ENCODE results near the gene INPP4B. TPM values are rescaled to one million over a fixed set of nuclear protein-coding genes. Genes with fewer than 3 reads are reported as not detected.

The INPP4B gene
- total RNA-seq, 4 donors from 2014 or later: 38.9 to 48.7 (median 44.2) TPM

- no peaks in the 10 kb centered on the region for H3K27me3 ChIP-seq
- no peak overlapping the region for H3K27ac ChIP-seq
- TF ChIP-seq POLR2A (IDR thresholded peaks at IDR 0.05): no peak
- no peak for TF ChIP-seq CTCF (IDR thresholded peaks at IDR 0.05)
- H3K4me1 ChIP-seq: no peaks in the 10 kb centered on the region
- no peak overlapping the region for H3K4me3 ChIP-seq
- H3K36me3 ChIP-seq: no peaks in the 10 kb centered on the region
- no peaks in the 10 kb centered on the region for H3K9me3 ChIP-seq
- DNase-seq: no peak
Observed at GRCh38 chr4:142856576-142856975, 10.5 kb upstream of the INPP4B start.

GRCh38 chr4:142850478-142850877 is 4.4 kb upstream of the INPP4B start:
- DNase-seq: no peak
- H3K4me1 ChIP-seq: peaks cover 0 to 10% (median 0%) of the 10 kb centered on the region in 4 donors
- no peak overlapping the region for H3K27ac ChIP-seq
- peak in 2 of 6 experiments; percentile 4 to 7 for TF ChIP-seq CTCF (IDR thresholded peaks at IDR 0.05)
- TF ChIP-seq POLR2A (IDR thresholded peaks at IDR 0.05): no peak
- H3K9me3 ChIP-seq: no peaks in the 10 kb centered on the region
- no peaks in the 10 kb centered on the region for H3K36me3 ChIP-seq
- no peak overlapping the region for H3K4me3 ChIP-seq
- H3K27me3 ChIP-seq: no peaks in the 10 kb centered on the region

GRCh38 chr4:142846729-142847596 is 862 bp upstream of the INPP4B start:
- TF ChIP-seq POLR2A (IDR thresholded peaks at IDR 0.05) (no peak), CTCF (IDR thresholded peaks at IDR 0.05) (peak in 4 of 6 experiments; percentile 37 to 68 (median 64))

GRCh38 chr4:142845293-142846107 is 601 bp downstream of the INPP4B start:
- peak overlapping the region; percentile 3 to 76 (median 28) for H3K27ac ChIP-seq
- H3K36me3 ChIP-seq: no peaks in the 10 kb centered on the region
- DNase-seq: peak in 2 of 3 donors; percentile 49 to 57
- no peaks in the 10 kb centered on the region for H3K9me3 ChIP-seq
- H3K27me3 ChIP-seq: no peaks in the 10 kb centered on the region
- peaks cover 0 to 22% (median 0%) of the 10 kb centered on the region in 4 donors for H3K4me1 ChIP-seq
- TF ChIP-seq CTCF (IDR thresholded peaks at IDR 0.05): no peak
- peak overlapping the region; percentile 43 to 82 (median 54) for H3K4me3 ChIP-seq

More at GRCh38 chr4:142846729-142847596, 862 bp upstream of the INPP4B start:
- Histone ChIP-seq H3K9me3 (no peaks in the 10 kb centered on the region), H3K36me3 (no peaks in the 10 kb centered on the region), H3K27me3 (no peaks in the 10 kb centered on the region), H3K27ac (peak overlapping the region in 3 of 4 donors; percentile 18 to 76 (median 21)), H3K4me3 (peak overlapping the region; percentile 43 to 82 (median 54)), H3K4me1 (peaks cover 0 to 22% (median 0%) of the 10 kb centered on the region in 4 donors)
- DNase-seq: peak; percentile 17 to 85 (median 75)

GRCh38 chr4:142844782-142845181 is 1.3 kb downstream of the INPP4B start:
- peak overlapping the region in 1 of 4 donors; percentile 82 for H3K4me3 ChIP-seq

More at GRCh38 chr4:142844782-142845181, 1.3 kb downstream of the INPP4B start:
- no peaks in the 10 kb centered on the region for H3K27me3 ChIP-seq
- no peaks in the 10 kb centered on the region for H3K9me3 ChIP-seq
- TF ChIP-seq CTCF (IDR thresholded peaks at IDR 0.05): no peak
- TF ChIP-seq POLR2A (IDR thresholded peaks at IDR 0.05): no peak
- peak overlapping the region in 1 of 4 donors; percentile 76 for H3K27ac ChIP-seq
- DNase-seq: no peak
- H3K36me3 ChIP-seq: no peaks in the 10 kb centered on the region
- peaks cover 0 to 22% (median 0%) of the 10 kb centered on the region in 4 donors for H3K4me1 ChIP-seq

Data from Peyer's patch (tissue), 4 donors.